Measurements from ENCODE around the gene TMEM163.
"Not testable (repeated sequence)": the region's sequence is repeated elsewhere in the genome, so short reads cannot be mapped to it uniquely, and the experiment has no call there.

- TF ChIP-seq, protein P1, sequence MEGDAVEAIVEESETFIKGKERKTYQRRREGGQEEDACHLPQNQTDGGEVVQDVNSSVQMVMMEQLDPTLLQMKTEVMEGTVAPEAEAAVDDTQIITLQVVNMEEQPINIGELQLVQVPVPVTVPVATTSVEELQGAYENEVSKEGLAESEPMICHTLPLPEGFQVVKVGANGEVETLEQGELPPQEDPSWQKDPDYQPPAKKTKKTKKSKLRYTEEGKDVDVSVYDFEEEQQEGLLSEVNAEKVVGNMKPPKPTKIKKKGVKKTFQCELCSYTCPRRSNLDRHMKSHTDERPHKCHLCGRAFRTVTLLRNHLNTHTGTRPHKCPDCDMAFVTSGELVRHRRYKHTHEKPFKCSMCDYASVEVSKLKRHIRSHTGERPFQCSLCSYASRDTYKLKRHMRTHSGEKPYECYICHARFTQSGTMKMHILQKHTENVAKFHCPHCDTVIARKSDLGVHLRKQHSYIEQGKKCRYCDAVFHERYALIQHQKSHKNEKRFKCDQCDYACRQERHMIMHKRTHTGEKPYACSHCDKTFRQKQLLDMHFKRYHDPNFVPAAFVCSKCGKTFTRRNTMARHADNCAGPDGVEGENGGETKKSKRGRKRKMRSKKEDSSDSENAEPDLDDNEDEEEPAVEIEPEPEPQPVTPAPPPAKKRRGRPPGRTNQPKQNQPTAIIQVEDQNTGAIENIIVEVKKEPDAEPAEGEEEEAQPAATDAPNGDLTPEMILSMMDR (IDR thresholded peaks at IDR 0.05): not testable (repeated sequence)
- not testable (repeated sequence) for TF ChIP-seq JUN (CRISPR knock-in tag; IDR thresholded peaks at IDR 0.05)
Observed at GRCh38 chr2:134564955-134565354, 153.8 kb downstream of the TMEM163 start.

Data from WTC11 (cell line).